ENCODE data around the gene MGRN1. TPM values are rescaled to one million over a fixed set of nuclear protein-coding genes. Genes with fewer than 3 reads are reported as not detected.

Gene MGRN1
- total RNA-seq, 3 donors from 2014 or later (not counting 1 experiment from before 2014, with no cell fraction given) = 102 to 106 (median 105) TPM

DNA sequence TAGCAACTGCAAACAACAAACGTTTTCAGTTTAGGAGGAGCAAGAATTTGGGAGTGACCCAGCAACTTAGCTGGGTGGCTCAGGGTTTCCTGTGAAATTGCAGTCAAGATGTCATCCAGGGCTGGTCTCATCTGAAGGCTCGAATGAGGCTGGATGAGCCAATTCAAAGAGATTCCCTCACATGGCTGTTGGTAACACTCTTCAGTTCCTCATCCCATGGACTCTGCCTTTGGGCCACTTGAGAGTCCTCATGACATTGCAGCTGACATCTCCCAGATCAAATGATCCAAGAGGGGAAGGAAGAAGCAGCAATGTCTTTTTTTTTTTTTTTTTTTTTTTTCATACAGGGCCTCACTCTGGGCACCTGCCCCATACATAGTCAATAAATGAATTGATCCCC, 36.2 kb upstream of the MGRN1 start:
- H3K27ac Mint-ChIP-seq = no peak overlapping the region
- H3K9me3 Mint-ChIP-seq = no peaks in the 10 kb centered on the region
- peaks cover 0 to 4% of the 10 kb centered on the region in 2 donors for H3K27me3 Mint-ChIP-seq (ENCODE audit: low read depth in 2 of 2)
- no peak overlapping the region for H3K4me3 Mint-ChIP-seq
- Histone ChIP-seq H3K27me3 (ENCODE audit: control insufficient read depth, insufficient read depth, low read length) (peaks cover 3% of the 10 kb centered on the region), H3K4me1 (ENCODE audit: control insufficient read depth, insufficient read depth, low read length) (peaks cover 5% of the 10 kb centered on the region), H3K4me3 (ENCODE audit: low read length) (no peak overlapping the region), H3K9me3 (ENCODE audit: control insufficient read depth, insufficient read depth, low read length) (peaks cover 6% of the 10 kb centered on the region), H3K36me3 (ENCODE audit: control insufficient read depth, insufficient read depth, low read length) (no peaks in the 10 kb centered on the region), H3K27ac (ENCODE audit: low read length) (no peak overlapping the region)
- intact Hi-C loops (cut with micrococcal nuclease) = no loop called here
- ATAC-seq (no peak), DNase-seq (no peak)
- TF ChIP-seq, protein P1, sequence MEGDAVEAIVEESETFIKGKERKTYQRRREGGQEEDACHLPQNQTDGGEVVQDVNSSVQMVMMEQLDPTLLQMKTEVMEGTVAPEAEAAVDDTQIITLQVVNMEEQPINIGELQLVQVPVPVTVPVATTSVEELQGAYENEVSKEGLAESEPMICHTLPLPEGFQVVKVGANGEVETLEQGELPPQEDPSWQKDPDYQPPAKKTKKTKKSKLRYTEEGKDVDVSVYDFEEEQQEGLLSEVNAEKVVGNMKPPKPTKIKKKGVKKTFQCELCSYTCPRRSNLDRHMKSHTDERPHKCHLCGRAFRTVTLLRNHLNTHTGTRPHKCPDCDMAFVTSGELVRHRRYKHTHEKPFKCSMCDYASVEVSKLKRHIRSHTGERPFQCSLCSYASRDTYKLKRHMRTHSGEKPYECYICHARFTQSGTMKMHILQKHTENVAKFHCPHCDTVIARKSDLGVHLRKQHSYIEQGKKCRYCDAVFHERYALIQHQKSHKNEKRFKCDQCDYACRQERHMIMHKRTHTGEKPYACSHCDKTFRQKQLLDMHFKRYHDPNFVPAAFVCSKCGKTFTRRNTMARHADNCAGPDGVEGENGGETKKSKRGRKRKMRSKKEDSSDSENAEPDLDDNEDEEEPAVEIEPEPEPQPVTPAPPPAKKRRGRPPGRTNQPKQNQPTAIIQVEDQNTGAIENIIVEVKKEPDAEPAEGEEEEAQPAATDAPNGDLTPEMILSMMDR (IDR thresholded peaks at IDR 0.05) = no peak
- no peaks in the 10 kb centered on the region for H3K36me3 Mint-ChIP-seq
- H3K4me1 Mint-ChIP-seq = no peaks in the 10 kb centered on the region
- WGBS (ENCODE audit: insufficient coverage) = 81% methylated on average over 2 of the region's 2 CpGs

DNA sequence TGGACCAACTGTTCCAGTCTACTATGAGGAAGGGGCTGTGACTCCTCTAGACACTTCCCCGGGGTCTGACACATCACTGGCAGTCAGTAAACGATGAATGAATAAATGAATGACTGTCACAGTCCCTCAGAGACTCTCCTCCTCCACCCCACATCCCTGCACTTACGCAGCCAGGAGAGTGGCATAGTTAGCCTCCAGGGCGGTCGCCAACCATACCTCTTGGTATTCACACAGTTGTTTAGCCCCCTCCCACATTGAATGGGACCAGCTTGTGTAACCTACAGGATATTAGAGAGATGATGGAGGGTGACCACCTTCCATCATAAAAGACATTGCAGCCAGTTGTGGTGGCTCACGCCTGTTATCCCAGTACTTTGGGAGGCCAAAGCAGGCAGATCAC, 35.7 kb upstream of the MGRN1 start:
- WGBS (ENCODE audit: insufficient coverage) = 89% methylated on average over 6 of the region's 6 CpGs
- Mint-ChIP-seq H3K36me3 (no peaks in the 10 kb centered on the region), H3K27ac (no peak overlapping the region), H3K4me1 (no peaks in the 10 kb centered on the region), H3K4me3 (no peak overlapping the region), H3K27me3 (ENCODE audit: low read depth in 2 of 2) (peaks cover 0 to 4% of the 10 kb centered on the region in 2 donors), H3K9me3 (no peaks in the 10 kb centered on the region)
- DNase-seq (no peak), ATAC-seq (no peak)
- intact Hi-C loops (cut with micrococcal nuclease) = no loop called here
- peaks cover 5% of the 10 kb centered on the region for H3K4me1 ChIP-seq (ENCODE audit: control insufficient read depth, insufficient read depth, low read length)
- no peak overlapping the region for H3K27ac ChIP-seq (ENCODE audit: low read length)
- peaks cover 6% of the 10 kb centered on the region for H3K9me3 ChIP-seq (ENCODE audit: control insufficient read depth, insufficient read depth, low read length)
- TF ChIP-seq, protein P1 (IDR thresholded peaks at IDR 0.05) = no peak
- H3K27me3 ChIP-seq (ENCODE audit: control insufficient read depth, insufficient read depth, low read length) = peaks cover 3% of the 10 kb centered on the region
- no peak overlapping the region for H3K4me3 ChIP-seq (ENCODE audit: low read length)
- H3K36me3 ChIP-seq (ENCODE audit: control insufficient read depth, insufficient read depth, low read length) = no peaks in the 10 kb centered on the region

DNA sequence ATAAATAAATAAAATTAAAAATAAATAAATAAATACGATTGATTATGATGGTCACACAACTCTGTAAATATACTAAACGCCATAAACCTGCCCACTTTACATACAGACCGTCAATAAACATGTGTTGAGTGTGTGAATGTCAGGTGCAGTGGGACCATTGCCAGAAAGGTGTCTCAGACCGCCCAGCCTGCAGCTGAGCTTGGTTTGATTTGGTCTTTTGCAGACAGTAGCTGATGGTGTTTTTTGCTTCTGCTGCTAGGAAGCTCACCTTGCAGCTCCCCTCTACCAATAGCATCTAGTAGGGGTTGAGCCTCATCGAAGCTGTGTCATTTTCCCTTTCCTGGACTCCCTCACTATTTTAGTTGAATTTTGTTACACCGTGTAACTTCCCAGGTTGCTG, 33.4 kb upstream of the MGRN1 start:
- WGBS (ENCODE audit: insufficient coverage) = 86% methylated on average over 2 of the region's 6 CpGs
- peaks cover 6% of the 10 kb centered on the region for H3K9me3 ChIP-seq (ENCODE audit: control insufficient read depth, insufficient read depth, low read length)
- H3K4me3 Mint-ChIP-seq = no peak overlapping the region
- H3K27ac Mint-ChIP-seq = no peak overlapping the region
- H3K4me1 ChIP-seq (ENCODE audit: control insufficient read depth, insufficient read depth, low read length) = no peaks in the 10 kb centered on the region
- no peaks in the 10 kb centered on the region for H3K27me3 Mint-ChIP-seq (ENCODE audit: low read depth in 2 of 2)
- DNase-seq (no peak), ATAC-seq (no peak)
- no peak overlapping the region for H3K27ac ChIP-seq (ENCODE audit: low read length)
- intact Hi-C loops (cut with micrococcal nuclease) = no loop called here
- no peaks in the 10 kb centered on the region for H3K9me3 Mint-ChIP-seq
- H3K36me3 ChIP-seq (ENCODE audit: control insufficient read depth, insufficient read depth, low read length) = no peaks in the 10 kb centered on the region
- no peaks in the 10 kb centered on the region for H3K27me3 ChIP-seq (ENCODE audit: control insufficient read depth, insufficient read depth, low read length)
- TF ChIP-seq, protein P1 (IDR thresholded peaks at IDR 0.05) = no peak
- no peaks in the 10 kb centered on the region for H3K4me1 Mint-ChIP-seq
- H3K4me3 ChIP-seq (ENCODE audit: low read length) = no peak overlapping the region
- H3K36me3 Mint-ChIP-seq = no peaks in the 10 kb centered on the region

DNA sequence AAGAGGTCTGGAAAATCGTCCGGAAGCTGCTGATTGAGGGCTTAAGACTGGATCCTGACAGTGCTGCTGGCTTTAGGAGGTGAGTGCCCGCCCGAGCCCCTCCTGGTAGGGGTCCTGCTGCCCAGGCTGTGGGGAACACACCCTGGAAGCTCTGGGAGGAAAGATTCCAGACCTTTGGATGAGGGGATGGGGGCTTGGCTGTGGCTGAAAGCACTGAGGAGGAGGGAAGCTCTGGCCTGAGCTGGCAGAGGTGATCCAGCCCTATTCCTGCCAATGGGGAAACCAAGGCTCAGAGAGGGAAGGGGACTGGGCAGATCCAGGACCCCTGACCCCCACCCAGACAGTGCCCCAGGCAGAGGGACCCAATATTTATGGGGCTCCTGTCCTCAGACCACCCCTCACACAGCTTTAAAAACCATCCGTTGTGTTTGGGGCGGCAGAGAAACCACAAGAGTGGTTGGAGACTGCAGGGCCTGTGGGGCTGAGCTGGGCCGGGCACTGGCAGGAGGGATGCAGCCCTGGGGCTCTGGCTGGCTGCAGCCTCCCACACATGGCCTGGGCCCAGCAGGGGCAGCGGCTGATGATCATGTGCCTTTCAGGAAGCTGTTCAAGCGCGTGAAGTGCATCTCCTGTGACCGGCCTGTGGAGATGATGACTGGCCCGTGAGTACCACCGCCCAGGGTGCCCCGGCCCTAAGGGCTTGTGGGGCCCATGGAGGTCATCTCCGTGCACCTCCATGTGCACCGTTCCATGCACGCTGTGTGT, 32.7 kb upstream of the MGRN1 start:
- H3K9me3 ChIP-seq (ENCODE audit: control insufficient read depth, insufficient read depth, low read length) = peaks cover 6% of the 10 kb centered on the region
- Mint-ChIP-seq H3K4me1 (no peaks in the 10 kb centered on the region), H3K36me3 (no peaks in the 10 kb centered on the region), H3K9me3 (no peaks in the 10 kb centered on the region), H3K4me3 (no peak overlapping the region), H3K27me3 (ENCODE audit: low read depth in 2 of 2) (peaks cover 0 to 2% of the 10 kb centered on the region in 2 donors), H3K27ac (no peak overlapping the region)
- H3K36me3 ChIP-seq (ENCODE audit: control insufficient read depth, insufficient read depth, low read length) = no peaks in the 10 kb centered on the region
- intact Hi-C loops (cut with micrococcal nuclease) = no loop called here
- H3K4me1 ChIP-seq (ENCODE audit: control insufficient read depth, insufficient read depth, low read length) = no peaks in the 10 kb centered on the region
- no peak overlapping the region for H3K4me3 ChIP-seq (ENCODE audit: low read length)
- TF ChIP-seq, protein P1 (IDR thresholded peaks at IDR 0.05) = no peak
- no peak overlapping the region for H3K27ac ChIP-seq (ENCODE audit: low read length)
- 79% methylated on average over 17 of the region's 17 CpGs for WGBS (ENCODE audit: insufficient coverage)
- DNase-seq (no peak), ATAC-seq (no peak)
- no peaks in the 10 kb centered on the region for H3K27me3 ChIP-seq (ENCODE audit: control insufficient read depth, insufficient read depth, low read length)
